Right lobe of liver (tissue), 4 donors: ENCODE measurements around the gene GPBP1L1.

Source experiments
- CTCF ChIP-seq, 4 donors: fragments of 200-600 bp in 3 of 4; fragments of 450-650 bp in 1 of 4; IDR thresholded peaks; one replicate each; pipeline versions ENCODE4 v1.5.1 to v1.8.0; 2016 to 2022; ENCODE audit warnings: antibody characterized with exemption in 4 of 4, mild to moderate bottlenecking in 2 of 4
- POLR2A ChIP-seq: fragments of 450-650 bp; IDR thresholded peaks from one replicate; pipeline ENCODE4 v1.6.1; 2017; ENCODE audit warnings: antibody characterized with exemption, mild to moderate bottlenecking
- donor health status: DM: no; HTN: no; CAD: no.
- donor health status: DM: no; HTN: no; CAD: no.
- donor health status: DM: no; HTN: yes; CAD: no.

DNA sequence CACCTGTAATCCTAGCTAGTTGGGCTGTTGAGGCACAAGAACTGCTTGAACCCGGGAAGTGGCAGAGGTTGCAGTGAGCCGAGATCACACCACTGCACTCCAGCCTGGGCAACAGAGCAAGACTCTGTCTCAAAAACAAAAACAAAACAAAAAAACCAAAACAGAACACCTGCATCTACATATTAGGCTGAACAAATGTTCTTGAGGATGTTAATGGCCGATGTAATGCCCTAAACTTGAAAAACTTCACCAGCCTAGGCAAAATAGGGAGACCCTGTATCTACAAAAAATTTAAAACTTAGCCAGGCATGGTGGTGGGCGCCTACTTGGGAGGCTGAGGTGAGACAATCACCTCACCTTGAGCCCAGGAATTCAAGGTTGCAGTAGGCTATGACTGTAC, 17.8 kb downstream of the GPBP1L1 start:
- TF ChIP-seq CTCF (IDR thresholded peaks at IDR 0.05) (no peak), POLR2A (no peak)
